ENCODE results near the gene ACOT4. TPM values are rescaled to one million over a fixed set of nuclear protein-coding genes. Genes with fewer than 3 reads are reported as not detected.

Gene ACOT4
- total RNA-seq (2022; extraction: Qiagen RNA extraction) = 1.9 to 2.4 TPM (median 2.0 TPM) in 5 replicates

GRCh38 chr14:73591690-73592449 lies at the start of gene ACOT4:
ACOT4 (plus strand) TSS chr14:73591873; CDS start chr14:73591960, 87 bp downstream.

GRCh38 chr14:73569185-73569958 lies 22.3 kb upstream of the ACOT4 start, which contains the start of gene ACOT2:
ACOT2 (plus strand) TSS chr14:73569213; CDS start chr14:73569241, 28 bp downstream.

GRCh38 chr14:73612339-73613045 lies 20.8 kb downstream of the ACOT4 start, which contains the start of gene ACOT6:
ACOT6 (plus strand) TSS chr14:73612517; CDS start chr14:73612572, 55 bp downstream.

GRCh38 chr14:73644531-73645247 lies 53.0 kb downstream of the ACOT4 start, which contains the start of gene DNAL1:
DNAL1 (plus strand) TSS chr14:73644986; CDS start chr14:73645040, 54 bp downstream.

Other genes starting within 250 kb of the ACOT4 start
- gene NUMB, start 133.3 kb upstream of the ACOT4 start, total RNA-seq (2022; extraction: Qiagen RNA extraction) = 34.7 to 44.4 TPM (median 41.1 TPM) in 5 replicates
- 21.2 to 27.0 TPM (median 26.1 TPM) in 5 replicates for gene RIOX1, start 100.9 kb upstream of the ACOT4 start, total RNA-seq (2022; extraction: Qiagen RNA extraction)
- gene ACOT1, start 54.7 kb upstream of the ACOT4 start, total RNA-seq (2022; extraction: Qiagen RNA extraction) = 5.6 to 8.6 TPM (median 7.4 TPM) in 5 replicates
- gene HEATR4, start 32.9 kb upstream of the ACOT4 start, total RNA-seq (2022; extraction: Qiagen RNA extraction) = 0.05 to 0.12 TPM in 2 of 5 replicates, not detected in the others
- gene ACOT2, start 22.7 kb upstream of the ACOT4 start, total RNA-seq (2022; extraction: Qiagen RNA extraction) = 42.3 to 53.1 TPM (median 51.7 TPM) in 5 replicates
- not detected in 5 replicates for gene ACOT6, start 20.6 kb downstream of the ACOT4 start, total RNA-seq (2022; extraction: Qiagen RNA extraction)
- gene DNAL1, start 53.1 kb downstream of the ACOT4 start, total RNA-seq (2022; extraction: Qiagen RNA extraction) = 8.8 to 12.5 TPM (median 10.4 TPM) in 5 replicates
- 56.7 to 67.3 TPM (median 58.8 TPM) in 5 replicates for gene PNMA1, start 122.5 kb downstream of the ACOT4 start, total RNA-seq (2022; extraction: Qiagen RNA extraction)